ENCODE measurements around the gene COG2. TPM values are rescaled to one million over a fixed set of nuclear protein-coding genes. Genes with fewer than 3 reads are reported as not detected.
"Not testable (repeated sequence)": the region's sequence is repeated elsewhere in the genome, so short reads cannot be mapped to it uniquely, and the experiment has no call there.

Gene COG2
- total and polyA plus RNA-seq, 12 donors, result 12.0 to 80.1 (median 50.6) TPM

DNA sequence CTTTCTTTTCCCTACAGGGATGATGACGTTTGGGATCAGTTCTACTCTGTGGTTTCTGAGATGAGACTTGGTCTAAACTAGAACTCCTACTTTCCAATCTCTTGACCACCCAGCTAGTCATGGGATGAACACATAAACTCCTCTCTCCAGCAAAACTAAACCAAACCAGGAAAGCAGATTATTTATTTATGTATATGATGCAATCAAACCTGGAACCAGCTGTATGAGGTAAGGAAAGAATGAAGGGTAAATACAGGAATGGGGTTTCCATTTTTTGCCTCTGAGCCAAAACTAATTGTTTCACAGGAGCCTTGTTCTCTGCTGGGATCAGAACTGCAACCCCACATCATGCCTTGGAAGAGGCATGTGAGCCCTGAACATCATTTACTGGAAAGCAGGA lies 75.0 kb downstream of the COG2 start:
- peaks cover 13 to 18% of the 10 kb centered on the region in 2 donors for H3K4me1 ChIP-seq (replicated peaks in 1 of 2)
- H3K9me3 ChIP-seq (replicated peaks in 1 of 3), result no peaks in the 10 kb centered on the region
- H3K27ac ChIP-seq, result no peak overlapping the region
- H3K36me3 ChIP-seq (replicated peaks in 1 of 2), result no peaks in the 10 kb centered on the region
- no peak for DNase-seq
- TF ChIP-seq POLR2A (IDR thresholded peaks at IDR 0.05), result no peak
- TF ChIP-seq, protein P1, sequence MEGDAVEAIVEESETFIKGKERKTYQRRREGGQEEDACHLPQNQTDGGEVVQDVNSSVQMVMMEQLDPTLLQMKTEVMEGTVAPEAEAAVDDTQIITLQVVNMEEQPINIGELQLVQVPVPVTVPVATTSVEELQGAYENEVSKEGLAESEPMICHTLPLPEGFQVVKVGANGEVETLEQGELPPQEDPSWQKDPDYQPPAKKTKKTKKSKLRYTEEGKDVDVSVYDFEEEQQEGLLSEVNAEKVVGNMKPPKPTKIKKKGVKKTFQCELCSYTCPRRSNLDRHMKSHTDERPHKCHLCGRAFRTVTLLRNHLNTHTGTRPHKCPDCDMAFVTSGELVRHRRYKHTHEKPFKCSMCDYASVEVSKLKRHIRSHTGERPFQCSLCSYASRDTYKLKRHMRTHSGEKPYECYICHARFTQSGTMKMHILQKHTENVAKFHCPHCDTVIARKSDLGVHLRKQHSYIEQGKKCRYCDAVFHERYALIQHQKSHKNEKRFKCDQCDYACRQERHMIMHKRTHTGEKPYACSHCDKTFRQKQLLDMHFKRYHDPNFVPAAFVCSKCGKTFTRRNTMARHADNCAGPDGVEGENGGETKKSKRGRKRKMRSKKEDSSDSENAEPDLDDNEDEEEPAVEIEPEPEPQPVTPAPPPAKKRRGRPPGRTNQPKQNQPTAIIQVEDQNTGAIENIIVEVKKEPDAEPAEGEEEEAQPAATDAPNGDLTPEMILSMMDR (IDR thresholded peaks at IDR 0.05), result no peak
- intact Hi-C loops (cut with DNase I), result no loop called here
- H3K27me3 ChIP-seq, result no peaks in the 10 kb centered on the region
- no peak overlapping the region for H3K4me3 ChIP-seq
- WGBS, 4 donors, result 58 to 81% (median 62%) methylated on average over 1 of the region's 1 CpG

DNA sequence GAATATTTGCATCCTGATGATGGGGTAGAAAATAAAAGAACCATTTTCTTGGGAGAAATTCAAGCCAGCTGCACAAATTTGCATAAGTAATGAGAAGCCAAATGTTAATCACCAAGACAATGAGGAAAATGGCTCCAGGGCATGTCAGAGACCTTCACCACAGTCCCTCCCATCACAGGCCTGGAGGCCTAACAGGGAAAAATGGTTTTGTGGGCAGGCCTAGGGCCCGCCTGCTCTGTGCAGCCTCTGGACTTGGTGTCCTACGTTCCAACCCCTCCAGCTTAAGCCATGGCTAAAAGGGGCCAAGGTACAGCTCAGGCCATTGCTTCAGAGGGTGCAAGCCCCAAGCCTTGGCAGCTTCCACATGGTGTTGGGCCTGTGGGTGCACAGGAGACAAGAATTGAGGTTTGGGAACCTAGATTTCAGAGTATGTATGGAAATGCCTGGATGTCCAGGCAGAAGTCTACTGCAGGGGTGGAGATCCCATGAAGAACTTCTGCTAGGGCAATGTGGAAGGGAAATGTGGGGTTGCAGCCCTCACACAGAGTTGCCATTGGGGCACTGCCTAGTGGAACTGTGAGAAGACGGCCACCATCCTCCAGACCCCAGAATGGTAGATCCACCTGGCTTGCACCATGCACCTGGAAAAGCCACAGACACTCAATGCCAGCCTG lies 79.7 kb downstream of the COG2 start:
- H3K36me3 ChIP-seq (replicated peaks in 1 of 2); H3K27me3 ChIP-seq; H3K4me1 ChIP-seq (replicated peaks in 1 of 2); H3K4me3 ChIP-seq; intact Hi-C loops (cut with DNase I); H3K27ac ChIP-seq; H3K9me3 ChIP-seq (replicated peaks in 1 of 3); DNase-seq: not testable (repeated sequence)
- 80 to 97% (median 96%) methylated on average over 3 of the region's 3 CpGs for WGBS, 4 donors

DNA sequence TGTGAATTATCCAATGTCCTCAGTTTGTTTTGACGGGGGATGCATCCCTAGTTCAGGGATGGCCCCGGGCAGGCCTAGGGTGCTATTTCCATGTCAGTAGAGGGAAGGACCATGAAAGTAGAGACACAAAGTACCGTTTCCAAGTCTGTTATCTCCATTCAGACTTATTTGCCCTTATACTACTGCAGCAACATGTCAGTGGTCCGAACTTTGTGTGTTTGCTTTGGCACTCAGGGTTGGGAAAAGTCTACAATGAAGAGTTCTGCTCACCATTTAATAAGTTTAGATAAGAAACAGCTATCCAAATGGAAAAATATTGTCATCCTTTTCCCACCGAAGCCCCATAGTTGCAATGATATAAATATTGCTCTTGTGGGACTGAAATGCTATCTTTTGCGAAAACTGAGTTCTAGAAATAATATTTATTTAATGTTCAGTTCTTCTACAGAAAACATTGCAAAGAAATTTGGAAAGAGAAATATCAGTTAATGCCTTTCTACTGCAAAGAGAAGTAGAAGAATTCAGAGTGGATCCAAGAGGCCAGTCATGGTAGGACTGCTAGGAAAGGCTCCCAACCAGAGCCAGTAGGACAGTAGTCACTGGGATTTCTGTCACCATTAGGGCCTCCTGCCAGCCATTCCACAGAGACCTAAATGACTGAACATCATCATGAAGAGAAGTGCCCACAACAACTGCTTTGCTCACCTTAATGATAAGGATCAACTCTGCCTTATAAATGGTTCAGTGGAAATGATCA lies 83.2 kb downstream of the COG2 start:
- no peak for DNase-seq
- Histone ChIP-seq H3K4me3 (no peak overlapping the region), H3K36me3 (replicated peaks in 1 of 2) (no peaks in the 10 kb centered on the region), H3K4me1 (replicated peaks in 1 of 2) (peaks cover 0 to 4% of the 10 kb centered on the region in 2 donors), H3K9me3 (replicated peaks in 1 of 3) (no peaks in the 10 kb centered on the region), H3K27me3 (no peaks in the 10 kb centered on the region), H3K27ac (peak overlapping the region in 2 of 5 donors; percentile 40 to 67)
- 61 to 71% (median 63%) methylated on average over 6 of the region's 6 CpGs for WGBS, 4 donors
- intact Hi-C loops (cut with DNase I), result no loop called here
- no peak for TF ChIP-seq POLR2A (IDR thresholded peaks at IDR 0.05)
- TF ChIP-seq, protein P1 (IDR thresholded peaks at IDR 0.05), result no peak

DNA sequence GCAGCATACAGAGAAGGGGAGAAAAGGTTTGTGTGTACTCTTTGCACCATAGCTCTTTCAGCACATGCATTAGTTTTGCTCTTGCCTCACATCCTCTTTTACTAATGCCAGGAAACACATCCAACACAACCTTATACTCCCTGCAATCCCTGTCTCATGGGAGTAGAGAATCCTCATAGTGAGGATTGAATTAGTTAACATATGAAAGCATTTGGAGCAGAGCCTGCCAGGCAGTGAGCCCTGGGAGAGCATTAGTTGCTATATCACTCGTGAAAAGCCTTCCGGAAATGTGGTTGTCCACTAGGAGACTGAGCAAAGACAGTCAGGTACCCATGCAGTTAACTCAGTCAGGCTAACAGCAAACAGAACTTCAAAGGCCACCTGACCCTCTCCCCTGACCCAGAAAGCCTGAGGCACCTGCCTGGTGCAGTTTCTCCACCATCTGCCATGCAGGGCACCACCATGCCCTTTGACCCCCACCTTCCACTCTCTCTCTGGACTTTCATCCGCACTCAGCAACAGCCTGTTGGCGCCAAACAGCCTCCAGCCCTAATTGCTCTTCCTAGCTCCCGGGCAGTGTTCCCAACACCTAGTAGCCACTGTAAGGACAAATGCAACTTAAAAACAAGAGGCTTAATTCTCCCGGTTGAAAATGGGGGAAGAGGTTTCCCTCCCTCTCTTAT lies 86.6 kb downstream of the COG2 start:
- 62 to 70% (median 67%) methylated on average over 6 of the region's 6 CpGs for WGBS, 4 donors

More for the DNA sequence above, 86.6 kb downstream of the COG2 start:
- intact Hi-C loops (cut with DNase I), result no loop called here
- Histone ChIP-seq H3K36me3 (replicated peaks in 1 of 2) (no peaks in the 10 kb centered on the region), H3K27me3 (no peaks in the 10 kb centered on the region), H3K9me3 (replicated peaks in 1 of 3) (no peaks in the 10 kb centered on the region), H3K4me3 (no peak overlapping the region), H3K27ac (peak overlapping the region in 2 of 5 donors; percentile 17 to 68), H3K4me1 (replicated peaks in 1 of 2) (peaks cover 4 to 14% of the 10 kb centered on the region in 2 donors)
- TF ChIP-seq POLR2A (IDR thresholded peaks at IDR 0.05), result no peak
- TF ChIP-seq, protein P1 (IDR thresholded peaks at IDR 0.05), result no peak
- peak in 1 of 7 donors; percentile 61 for DNase-seq
